Measurements from ENCODE around the gene COQ8B.
A peak's percentile ranks its signal among the peaks of the same experiment; 100 is the strongest.

Gene COQ8B

DNA sequence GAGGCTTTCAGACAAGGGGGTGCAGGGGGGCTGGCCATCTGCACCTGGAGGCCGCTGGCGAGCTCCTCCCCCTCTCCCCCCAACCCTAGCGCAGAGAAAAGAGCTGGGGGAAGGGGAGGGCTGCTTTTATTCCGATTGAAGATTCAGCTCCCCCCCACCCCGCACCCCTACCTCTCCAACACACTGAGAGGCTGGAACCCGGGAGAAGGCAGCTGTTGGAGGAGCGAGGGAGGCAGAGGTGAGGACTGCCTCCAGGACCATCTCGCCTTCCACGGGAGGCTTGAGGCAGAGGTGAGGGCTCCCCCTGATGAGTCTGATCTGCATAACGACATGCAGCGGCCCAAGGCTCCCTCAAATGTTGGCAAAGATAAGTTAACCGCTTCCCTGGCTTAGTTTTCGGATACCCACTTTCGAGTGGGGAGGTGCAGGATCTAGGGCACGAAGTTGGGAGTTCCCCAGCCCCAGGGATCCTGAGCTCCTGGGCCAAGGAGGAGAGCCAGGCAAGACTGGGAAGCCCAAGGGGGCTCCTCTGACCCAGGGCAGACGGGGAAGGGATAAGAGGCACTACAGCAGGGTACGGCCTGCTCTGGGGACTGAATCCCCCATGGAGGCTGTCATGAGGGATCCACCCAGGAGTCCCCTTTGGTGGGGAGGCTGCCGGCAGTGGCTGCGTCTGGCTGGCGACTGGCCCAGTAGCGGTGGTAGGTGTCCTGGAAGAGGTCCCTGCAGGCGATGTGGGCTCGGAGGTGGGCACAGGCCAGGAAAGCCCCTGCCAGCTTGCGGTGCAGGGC is 25.1 kb downstream of the COQ8B start:
- DNase-seq (ENCODE audit: low read depth) = no peak

DNA sequence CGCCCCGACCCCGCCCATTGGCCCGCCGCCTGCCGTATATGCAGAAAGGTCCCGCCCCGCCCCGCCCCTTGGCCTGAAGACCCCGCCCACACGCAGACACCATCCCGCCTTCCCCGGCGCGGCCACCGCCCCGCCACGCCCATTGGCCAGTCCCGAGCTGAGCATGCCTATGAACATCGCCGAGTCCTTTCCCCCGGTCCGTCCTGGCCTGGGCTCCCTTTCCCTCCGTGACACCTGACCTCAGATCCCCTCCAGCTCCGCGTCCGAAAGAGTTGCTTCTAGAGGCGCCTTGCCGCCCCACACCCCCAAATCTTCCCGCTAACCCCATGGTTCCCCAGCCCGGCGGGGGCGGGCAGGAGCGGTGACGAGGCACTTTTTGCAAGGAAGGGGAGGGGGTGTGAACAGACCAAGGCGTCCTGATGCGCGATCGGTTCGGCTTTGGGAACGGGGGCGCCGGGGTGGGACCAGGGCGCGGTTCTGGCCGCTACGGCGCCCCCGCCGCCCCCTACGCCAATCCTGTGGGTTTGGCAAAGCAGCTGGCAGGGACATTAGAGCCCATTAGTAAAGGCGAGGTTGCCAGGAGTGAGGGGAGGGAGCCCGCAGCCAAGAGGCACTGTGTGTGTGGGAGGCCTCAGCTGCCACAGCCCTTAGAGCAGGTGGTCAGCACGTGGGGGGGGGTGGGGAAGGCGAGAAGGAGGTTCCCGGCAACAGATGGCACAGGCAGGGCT is 25.8 kb downstream of the COQ8B start:
- DNase-seq (ENCODE audit: low read depth) = peak; percentile 82

DNA sequence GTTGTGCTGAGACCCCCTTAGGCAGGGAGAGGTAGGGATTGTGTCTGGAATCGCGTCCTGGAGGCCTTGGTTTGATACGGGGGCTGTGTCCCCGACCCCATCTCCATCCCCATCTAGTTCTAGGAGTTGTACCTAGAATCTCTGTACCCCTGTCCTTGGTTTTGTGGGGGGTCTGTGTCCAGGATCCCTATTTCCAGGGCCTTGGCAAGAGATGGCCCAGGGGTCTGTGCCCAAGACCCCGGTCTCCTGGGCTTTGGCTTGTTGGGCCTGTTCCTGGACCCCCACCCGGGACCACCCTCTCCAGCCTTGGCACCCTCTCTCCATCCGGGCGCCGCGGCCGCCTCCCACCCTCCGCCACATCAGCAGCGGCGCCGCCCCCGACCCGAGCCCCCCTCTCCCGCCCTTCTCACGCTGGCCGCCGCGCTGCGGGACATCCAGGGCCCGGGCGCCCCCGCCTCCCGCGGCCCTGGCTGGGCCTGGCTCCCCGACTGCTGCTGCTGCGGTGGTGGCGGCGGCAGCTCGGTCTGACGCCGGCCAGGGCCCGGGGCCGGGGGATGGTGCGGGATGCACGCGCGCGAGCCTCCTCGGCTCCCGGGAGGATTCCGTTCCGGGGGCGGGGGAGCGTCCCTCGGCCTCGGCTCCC is 26.5 kb downstream of the COQ8B start, which contains the start of gene NUMBL:
Gene NUMBL (minus strand): TSS at position 602 of the 643 bp plus-strand sequence. CDS start 168 bp downstream, at position 434.
- no peak for DNase-seq (ENCODE audit: low read depth)

DNA sequence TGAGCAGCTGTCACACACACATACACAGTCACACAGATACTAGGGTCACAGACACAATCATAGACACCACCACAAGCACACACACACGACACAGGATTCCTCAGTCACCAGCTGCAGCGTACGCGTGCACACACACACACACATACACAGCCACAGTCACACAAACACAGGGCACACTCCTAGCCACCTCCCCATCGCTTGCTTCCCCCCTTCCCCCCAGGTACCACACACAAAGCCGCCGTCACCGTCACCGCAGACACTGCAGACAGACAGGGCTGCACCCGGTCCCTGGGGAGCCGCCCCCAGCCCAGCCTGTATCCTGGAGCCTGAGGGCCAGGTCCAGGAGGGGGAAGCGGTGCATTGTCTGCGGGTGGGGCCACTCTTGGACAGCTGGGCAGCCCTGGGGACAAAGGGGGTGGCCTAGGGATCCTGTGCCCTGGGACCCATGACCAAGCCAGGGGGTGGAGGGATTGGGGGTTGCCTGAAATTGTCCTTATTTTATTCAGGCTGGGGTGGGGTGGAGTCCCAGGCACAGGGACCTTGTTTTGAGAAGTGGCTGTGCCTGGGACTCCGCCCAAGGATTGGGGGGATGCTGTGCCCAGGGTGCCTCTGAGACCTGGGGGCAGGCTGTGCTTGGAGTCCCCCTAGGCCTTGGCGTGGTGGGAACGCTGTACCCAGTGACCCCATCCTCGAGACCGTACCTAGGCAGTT is 27.2 kb downstream of the COQ8B start:
- DNase-seq (ENCODE audit: low read depth) = no peak

DNA sequence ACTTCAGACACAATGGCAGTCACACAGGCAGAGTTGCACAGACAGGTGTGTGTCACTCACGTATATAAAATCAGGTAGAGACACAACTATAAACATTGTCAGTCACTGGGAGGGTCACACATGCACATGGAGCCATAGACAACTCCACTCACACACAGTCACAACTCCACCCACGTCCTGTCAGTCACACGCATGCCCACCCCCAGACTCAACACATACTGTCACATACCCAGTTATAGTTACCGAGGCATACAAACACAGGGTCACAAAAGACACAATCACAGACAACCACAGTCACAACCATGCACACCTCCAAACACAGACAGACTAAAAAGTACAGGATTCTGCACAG is 27.7 kb downstream of the COQ8B start:
- DNase-seq (ENCODE audit: low read depth) = no peak

DNA sequence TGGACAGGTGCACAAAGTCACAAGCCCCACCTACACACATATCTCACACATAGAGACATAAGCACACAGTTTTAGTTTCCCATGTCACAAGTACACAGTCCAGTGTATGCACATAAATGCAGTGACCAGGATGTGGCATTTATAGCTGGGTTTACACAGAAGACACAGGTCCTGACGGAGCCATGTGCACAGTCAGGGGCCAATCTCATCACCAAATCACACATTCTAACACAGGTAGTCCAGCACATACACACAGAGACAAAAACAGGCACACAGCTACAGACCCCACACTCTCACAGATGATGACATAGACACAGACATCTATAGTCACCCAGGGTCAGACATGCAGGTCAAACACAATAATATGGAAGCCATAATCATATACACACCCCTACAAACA is 28.4 kb downstream of the COQ8B start:
- DNase-seq (ENCODE audit: low read depth) = no peak

DNA sequence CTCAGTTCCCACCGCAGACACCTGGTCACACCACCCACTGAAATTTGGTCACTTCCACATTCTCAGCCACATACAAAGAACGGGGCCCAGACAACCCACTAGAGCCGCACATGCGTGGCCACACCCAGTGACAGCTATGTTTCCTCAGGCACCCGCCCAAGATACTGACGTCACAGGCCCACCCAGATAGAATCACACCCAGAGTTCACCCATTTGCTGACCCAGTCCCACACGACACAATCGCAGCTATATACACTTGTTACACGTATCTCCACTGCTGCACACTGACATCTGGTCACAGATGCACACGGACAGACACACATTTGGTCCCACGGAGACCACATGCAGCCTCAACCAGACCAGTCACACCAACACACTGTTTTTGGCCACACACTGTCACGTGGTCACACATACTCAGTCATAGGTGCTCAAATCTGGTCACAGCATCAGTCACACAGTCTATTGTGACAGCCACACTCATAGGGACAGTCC is 29.1 kb downstream of the COQ8B start:
- no peak for DNase-seq (ENCODE audit: low read depth)

DNA sequence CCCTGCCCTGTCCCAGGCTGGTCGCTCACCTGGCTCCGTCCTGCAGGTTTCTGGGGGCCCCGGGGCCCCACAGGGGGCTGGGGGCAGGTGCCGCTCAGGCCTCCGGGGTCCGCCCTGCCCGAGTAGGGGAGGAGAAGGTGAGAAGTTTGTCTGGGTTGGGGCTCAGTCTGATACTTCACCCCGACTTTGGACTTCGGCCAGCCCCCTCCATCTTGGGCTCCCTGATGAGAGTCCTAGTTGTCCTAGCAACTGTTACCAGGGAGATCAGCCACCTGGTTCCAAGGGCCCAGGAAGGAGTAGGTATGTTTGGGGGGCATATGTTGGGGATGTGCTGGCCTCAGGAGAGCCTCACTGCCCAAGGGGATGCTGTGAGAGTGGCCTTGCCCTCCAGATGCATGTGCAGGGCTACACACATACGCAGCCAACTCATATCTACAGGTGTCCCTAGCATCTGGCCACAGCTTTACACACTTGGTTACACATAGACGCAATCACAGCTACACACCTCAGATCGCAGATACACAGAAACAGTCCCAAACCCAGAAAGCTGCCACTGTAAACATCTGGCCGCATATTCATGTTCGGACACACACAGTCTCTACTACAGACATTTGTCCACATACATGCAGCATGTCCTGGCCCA is 29.7 kb downstream of the COQ8B start:
- no peak for DNase-seq (ENCODE audit: low read depth)

DNA sequence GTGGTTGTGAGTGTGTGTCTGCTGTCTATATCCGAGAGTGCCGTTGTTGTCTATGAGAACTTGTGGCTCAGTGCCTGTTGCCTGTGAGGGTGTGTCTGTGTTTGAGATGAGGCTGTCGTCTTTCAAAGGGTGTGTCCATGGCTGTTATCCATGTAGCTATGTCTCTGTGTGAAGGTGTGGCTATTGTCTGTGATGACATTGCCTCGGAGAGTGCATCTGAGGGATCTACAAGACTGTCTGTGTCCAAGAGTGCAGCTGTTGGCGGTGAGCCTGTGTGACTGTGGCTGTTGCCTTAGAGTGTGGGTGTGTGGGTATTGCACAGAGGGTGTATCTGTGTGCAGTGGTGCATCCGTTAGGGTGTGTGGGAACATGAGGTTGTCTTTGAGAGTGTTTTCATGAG is 31.1 kb downstream of the COQ8B start:
- DNase-seq (ENCODE audit: low read depth) = no peak

DNA sequence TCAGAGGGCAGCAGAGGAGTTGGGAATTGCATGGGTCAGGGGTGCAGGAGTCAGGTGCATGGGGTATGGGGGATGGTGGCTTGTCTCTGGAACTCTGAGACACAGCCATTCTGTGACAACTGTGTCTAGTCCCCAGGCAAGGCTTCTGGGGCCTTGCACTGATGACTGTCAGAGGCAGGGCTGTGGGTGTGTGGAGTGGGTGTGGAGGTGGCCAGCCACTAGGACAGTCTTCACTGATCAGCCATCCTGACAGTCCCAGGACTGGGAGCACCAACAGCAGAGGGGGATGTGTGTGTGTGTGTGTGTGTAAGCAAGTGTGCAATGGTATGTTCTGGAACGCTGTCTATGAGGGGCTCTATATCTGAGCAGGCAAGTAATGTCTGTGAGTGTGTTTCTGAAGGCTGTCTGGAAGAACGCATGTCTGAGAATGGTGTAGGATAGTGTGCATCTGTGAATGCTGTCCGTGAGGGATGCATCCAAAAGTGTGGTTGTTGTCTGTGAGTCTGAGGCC is 31.6 kb downstream of the COQ8B start:
- no peak for DNase-seq (ENCODE audit: low read depth)

DNA sequence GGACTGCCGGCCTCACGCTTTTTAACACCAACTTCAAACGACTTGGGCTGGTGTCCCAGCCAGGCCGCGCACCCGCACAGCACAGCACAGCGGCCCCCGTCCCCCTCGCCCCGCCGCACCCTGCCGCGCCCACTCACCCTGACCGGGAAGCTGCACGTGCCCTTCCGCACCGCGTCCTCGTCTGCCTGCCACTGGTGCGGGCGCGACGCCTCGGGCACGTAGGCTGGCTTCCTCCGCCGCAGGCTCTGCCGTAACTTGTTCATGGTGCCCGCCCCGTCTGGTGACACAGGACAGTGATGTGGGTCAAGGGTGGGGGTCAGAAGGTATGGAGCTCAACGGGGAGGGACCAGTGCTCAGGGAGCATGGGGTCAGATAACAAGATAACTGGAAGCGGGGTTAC is 32.4 kb downstream of the COQ8B start:
- no peak for DNase-seq (ENCODE audit: low read depth)

DNA sequence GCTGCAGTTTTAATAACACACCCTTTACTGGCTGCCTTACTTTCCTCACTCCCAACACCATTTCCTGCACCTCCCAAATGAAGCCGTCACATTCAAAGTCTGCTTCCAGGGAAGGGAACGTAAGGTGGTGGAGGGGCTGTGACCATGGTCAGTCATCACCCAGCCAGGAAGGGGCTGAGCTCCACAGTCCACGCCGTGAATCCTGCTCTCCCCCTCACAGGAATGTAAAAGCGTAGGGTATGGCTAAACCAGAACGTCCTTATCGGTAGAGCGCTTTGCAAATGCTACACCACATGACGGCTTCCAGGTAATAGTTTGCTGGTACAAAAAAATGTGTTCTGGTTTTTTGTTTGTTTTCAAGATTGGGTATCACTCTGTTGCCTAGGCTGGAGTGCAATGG is 33.2 kb downstream of the COQ8B start:
- no peak for DNase-seq (ENCODE audit: low read depth)

DNA sequence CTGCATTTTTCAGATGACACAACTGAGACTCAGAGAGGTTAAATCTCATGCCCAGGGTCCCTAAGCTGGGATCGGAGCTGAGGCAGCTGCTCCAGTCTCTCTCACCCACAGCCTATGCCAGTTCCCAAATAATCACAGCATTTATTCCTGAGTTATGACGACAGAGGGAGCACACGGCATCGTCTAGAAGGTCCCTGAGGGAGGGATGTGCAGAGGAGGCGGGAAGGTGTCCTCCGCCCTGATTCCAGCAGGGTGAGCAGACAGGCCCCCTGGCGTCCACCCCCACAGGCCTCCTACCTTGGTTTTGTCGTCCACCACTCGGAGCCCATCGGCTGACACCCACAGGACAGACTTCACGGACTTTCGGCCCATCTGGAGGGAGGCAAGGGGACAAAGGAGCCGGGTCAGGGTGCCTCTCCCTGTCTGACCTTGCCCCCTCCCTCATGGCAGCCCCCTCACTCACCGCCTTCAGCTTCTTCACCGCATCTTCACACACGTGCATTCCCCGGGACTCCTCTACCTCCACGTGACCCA is 34.2 kb downstream of the COQ8B start:
- DNase-seq (ENCODE audit: low read depth) = no peak

DNA sequence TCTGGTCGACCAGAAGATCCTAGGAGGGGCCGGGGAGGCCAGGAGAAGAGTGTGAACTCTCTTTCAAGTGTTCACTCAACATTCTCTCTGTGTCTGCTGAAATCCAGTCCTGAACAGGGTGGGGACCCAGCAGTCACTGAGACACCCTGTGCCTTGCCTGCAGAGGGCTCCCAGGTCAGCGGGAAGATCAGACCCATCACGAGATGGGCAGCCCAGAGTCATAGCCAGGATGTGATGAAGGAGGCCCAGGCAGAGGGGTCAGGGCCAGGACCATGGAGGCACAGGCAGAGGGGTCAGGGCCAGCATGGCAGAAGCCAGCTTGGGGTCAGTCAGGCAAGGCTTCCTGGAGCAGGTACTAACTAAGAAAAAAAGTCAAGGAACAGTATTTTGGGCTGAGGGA is 35.6 kb downstream of the COQ8B start:
- DNase-seq (ENCODE audit: low read depth) = no peak

DNA sequence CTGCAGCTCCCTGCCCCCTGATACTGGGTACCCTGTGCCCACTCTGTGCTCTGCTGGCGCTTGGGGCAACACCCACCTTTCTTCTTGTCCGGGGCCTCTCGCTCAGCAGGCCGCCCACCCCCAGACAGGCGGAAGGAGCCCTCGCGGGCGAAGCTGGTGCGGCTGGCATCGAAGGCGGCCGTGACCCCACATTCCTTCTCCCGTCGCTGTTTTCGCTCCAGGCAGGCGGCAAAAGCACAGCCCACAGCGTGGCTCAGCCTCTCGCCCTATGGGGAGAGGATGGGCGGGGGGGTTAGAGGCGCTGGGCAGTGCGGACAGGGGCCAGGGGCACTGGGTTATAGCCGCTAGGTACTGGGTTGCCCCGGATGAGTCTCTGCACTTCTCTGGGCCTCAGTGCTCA is 39.5 kb downstream of the COQ8B start:
- no peak for DNase-seq (ENCODE audit: low read depth)

DNA sequence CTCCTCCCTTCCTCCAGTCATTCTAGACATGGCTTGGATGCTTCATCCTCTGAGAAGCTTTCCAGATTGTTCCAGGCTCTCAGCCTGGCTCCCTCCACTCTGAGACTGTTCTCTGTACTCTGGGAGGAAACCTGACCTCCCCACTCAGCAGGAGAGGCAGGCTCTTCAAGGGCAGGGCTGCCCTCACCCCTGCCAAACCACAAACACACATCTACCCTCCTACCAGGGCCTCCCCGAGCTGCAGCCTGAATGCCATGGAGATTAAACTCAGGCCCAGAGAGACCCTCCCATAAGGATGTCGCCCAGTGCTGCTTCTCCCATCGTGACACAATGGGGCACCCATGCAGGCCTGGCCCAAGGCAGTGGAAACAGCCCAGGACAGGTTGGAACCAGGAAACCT is 42.4 kb downstream of the COQ8B start:
- DNase-seq (ENCODE audit: low read depth) = no peak

DNA sequence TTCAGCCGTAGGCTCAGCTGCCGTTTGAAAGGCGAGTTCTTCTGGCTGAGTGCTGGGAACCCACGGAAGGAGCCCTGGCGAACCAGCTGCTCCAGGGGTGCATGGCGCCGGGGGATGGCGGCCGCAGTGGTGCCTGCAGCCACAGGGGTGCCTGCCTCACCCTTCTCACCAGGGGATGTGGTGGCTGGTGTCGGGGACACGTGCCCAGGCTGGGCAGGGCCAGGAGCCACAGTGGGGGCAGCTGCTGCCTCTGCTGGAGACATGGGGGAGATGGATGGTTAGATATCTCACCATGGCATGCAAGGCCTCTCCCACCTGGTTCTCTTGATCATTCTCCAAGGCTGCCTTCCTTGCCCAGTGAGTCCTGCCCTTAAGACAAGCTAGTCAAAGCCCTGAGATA is 43.3 kb downstream of the COQ8B start:
- no peak for DNase-seq (ENCODE audit: low read depth)

DNA sequence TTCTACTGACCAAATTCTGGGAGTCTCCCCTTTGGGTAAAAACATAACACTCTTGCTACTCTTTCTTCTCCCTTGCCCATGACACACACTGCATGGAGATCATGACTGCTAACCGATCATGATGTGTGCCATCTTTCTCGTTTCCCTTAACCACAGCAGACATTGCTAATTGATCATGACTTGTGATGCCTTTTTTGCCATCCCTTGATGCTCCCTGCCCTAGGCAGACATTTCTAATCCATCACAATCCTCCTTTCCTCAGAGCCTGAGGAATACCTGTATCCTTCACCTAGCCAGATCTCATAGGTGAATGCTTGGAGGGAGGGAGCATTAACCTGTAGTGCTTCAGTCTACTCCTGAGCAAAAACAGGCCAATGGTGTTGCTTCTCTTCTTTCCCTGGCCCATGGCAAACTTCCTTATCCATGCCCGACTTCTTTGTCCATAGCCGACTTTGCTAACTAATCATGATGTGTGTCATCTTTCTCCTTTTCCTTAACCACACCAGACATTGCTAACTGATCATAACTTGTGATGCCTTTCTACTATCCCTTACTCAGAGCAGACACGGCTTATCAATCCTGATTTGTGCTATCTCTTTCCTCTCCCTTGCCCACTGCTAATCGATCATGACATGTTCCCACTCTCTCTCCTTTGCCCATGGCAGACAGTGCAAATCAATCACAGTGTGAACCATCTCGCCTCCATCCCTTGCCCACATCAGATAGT is 44.0 kb downstream of the COQ8B start:
- DNase-seq (ENCODE audit: low read depth) = no peak

DNA sequence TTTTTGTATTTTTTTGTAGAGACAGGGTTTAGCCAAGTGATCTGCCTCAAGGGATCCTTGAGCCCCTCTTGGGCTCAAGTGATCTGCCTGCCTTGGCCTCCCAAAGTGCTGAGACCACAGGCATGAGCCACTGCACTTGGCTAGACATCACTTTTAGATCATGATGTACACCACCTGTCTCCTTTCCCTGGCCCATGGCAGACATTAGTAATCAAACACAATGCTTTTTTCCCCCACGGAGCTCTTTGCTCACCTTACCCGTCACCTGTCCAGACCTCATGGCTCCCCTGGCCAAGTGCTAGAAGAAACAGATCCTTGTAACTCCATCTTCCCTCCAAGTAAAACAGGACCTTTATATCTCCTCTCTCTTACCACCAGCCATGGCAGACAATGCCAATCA is 44.6 kb downstream of the COQ8B start:
- no peak for DNase-seq (ENCODE audit: low read depth)

DNA sequence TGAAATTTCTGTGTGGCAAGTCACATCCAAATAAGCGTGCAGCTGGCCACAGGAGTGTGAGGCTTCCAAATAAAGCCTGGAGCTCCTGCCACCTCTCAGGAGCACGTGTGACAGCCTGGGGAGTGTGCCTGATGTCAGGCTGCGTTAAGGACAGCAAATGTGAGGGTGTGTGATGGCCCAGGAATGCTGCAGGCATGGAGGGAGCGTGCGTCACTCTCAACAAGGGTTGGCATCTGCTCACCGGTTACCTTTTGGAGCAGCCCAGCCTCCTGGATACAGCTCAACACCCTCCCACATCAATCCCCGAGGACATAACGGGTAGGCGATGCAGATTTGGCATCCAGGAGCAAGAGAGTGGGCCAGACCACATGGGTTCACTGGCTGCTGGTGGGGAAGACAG is 45.3 kb downstream of the COQ8B start:
- no peak for DNase-seq (ENCODE audit: low read depth)

All from T-helper 22 cell (primary cell).